ENCODE results near the gene SPOCK1. TPM values are rescaled to one million over a fixed set of nuclear protein-coding genes. Genes with fewer than 3 reads are reported as not detected.

Gene SPOCK1
- total and polyA plus RNA-seq, 4 donors: 0.07 to 0.18 (median 0.17) TPM; not detected in 1

DNA sequence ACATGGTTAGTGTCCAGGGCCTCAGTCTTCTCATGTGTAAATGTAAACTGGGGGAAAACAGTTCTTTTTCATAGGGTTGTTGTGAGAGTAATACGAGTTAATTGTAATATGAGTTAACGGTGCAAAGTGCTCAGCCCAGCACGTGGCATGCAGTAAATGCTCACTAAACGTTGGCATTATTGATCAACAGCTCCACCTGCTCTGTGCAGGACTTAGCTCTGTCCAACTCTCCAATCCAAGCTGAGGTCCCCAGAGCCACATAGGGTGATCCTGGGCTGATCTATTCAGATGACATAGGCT is 28.3 kb downstream of the SPOCK1 start:
- 67% methylated on average over 4 of the region's 4 CpGs for WGBS

DNA sequence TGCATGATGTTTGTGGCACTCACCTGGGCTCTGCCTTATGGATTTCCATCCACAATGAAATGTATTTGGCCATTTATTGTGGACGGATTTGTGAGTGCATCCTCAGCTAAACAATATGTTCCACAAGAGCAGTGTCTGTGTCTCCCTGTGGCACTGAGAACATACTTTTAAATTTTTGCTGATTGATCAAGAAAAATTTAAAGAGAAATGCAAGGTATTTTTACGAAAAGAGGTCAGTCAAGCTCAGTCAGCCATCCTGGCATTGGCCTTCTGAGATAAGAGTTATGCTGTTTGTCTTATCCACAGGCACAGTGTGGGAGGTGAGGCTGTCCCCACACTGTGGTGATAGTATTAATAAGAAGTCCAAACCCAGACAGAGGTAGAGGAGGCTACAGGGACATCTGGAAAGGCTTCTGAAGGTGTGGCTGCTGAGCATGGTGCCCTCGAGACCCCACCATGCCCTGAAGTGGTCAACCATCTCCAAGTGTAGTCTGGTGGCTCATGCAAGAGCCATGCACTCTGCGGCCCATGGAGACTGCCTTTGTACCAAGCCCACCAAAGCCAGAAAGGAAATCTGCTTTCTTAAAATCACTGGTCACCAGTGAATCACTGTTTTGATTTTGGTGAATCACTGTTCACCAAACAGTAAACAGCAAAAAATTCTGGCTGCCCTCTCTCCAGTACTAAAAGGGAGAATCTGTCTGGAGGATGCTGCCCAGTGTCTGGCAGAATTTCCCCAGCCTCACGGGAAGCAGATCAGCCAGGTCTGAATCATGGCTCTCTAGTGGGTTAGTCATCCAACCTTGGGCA is 28.8 kb downstream of the SPOCK1 start:
- no peak overlapping the region for H3K27ac ChIP-seq (ENCODE audit: low read depth in 1 of 2, low read length in 2 of 2)
- no peak overlapping the region for H3K4me3 ChIP-seq (ENCODE audit: low read depth in 1 of 3, low read length in 3 of 3)
- no peak for DNase-seq (ENCODE audit: low spot score)
- H3K9ac ChIP-seq (ENCODE audit: low read depth in 1 of 2, low read length in 2 of 2): no peak overlapping the region
- H3K4me1 ChIP-seq (ENCODE audit: control insufficient read depth in 4 of 4, insufficient read depth in 4 of 4, low read length in 3 of 4): no peaks in the 10 kb centered on the region
- 66% methylated on average over 5 of the region's 5 CpGs for WGBS
- H3K36me3 ChIP-seq (ENCODE audit: control insufficient read depth in 4 of 4, insufficient read depth in 3 of 4, low read depth in 1 of 4, low read length in 3 of 4): no peaks in the 10 kb centered on the region
- TF ChIP-seq RXRA (IDR thresholded peaks at IDR 0.05) (no peak), NR2F2 (IDR thresholded peaks at IDR 0.05) (no peak), GABPA (IDR thresholded peaks at IDR 0.05 in 1 of 2, conservative IDR thresholded peaks at IDR 0.05 in 1 of 2) (no peak), HNF4A (conservative IDR thresholded peaks at IDR 0.05) (no peak), HNF4G (IDR thresholded peaks at IDR 0.05) (no peak), EGR1 (IDR thresholded peaks at IDR 0.05; ENCODE audit: low read depth in 2 of 2) (no peak), SP1 (IDR thresholded peaks at IDR 0.05) (no peak), YY1 (IDR thresholded peaks at IDR 0.05) (no peak), FOXA1 (IDR thresholded peaks at IDR 0.05) (no peak), JUND (IDR thresholded peaks at IDR 0.05) (no peak), RAD21 (IDR thresholded peaks at IDR 0.05) (no peak), FOXA2 (IDR thresholded peaks at IDR 0.05) (no peak), TAF1 (conservative IDR thresholded peaks at IDR 0.05) (no peak)
- TF ChIP-seq, protein P1, sequence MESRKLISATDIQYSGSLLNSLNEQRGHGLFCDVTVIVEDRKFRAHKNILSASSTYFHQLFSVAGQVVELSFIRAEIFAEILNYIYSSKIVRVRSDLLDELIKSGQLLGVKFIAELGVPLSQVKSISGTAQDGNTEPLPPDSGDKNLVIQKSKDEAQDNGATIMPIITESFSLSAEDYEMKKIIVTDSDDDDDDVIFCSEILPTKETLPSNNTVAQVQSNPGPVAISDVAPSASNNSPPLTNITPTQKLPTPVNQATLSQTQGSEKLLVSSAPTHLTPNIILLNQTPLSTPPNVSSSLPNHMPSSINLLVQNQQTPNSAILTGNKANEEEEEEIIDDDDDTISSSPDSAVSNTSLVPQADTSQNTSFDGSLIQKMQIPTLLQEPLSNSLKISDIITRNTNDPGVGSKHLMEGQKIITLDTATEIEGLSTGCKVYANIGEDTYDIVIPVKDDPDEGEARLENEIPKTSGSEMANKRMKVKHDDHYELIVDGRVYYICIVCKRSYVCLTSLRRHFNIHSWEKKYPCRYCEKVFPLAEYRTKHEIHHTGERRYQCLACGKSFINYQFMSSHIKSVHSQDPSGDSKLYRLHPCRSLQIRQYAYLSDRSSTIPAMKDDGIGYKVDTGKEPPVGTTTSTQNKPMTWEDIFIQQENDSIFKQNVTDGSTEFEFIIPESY (IDR thresholded peaks at IDR 0.05): no peak
- TF ChIP-seq, protein P2, sequence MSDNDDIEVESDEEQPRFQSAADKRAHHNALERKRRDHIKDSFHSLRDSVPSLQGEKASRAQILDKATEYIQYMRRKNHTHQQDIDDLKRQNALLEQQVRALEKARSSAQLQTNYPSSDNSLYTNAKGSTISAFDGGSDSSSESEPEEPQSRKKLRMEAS (IDR thresholded peaks at IDR 0.05): no peak
- TF ChIP-seq, protein P3, sequence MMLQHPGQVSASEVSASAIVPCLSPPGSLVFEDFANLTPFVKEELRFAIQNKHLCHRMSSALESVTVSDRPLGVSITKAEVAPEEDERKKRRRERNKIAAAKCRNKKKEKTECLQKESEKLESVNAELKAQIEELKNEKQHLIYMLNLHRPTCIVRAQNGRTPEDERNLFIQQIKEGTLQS (IDR thresholded peaks at IDR 0.05): no peak
- TF ChIP-seq, protein P4, sequence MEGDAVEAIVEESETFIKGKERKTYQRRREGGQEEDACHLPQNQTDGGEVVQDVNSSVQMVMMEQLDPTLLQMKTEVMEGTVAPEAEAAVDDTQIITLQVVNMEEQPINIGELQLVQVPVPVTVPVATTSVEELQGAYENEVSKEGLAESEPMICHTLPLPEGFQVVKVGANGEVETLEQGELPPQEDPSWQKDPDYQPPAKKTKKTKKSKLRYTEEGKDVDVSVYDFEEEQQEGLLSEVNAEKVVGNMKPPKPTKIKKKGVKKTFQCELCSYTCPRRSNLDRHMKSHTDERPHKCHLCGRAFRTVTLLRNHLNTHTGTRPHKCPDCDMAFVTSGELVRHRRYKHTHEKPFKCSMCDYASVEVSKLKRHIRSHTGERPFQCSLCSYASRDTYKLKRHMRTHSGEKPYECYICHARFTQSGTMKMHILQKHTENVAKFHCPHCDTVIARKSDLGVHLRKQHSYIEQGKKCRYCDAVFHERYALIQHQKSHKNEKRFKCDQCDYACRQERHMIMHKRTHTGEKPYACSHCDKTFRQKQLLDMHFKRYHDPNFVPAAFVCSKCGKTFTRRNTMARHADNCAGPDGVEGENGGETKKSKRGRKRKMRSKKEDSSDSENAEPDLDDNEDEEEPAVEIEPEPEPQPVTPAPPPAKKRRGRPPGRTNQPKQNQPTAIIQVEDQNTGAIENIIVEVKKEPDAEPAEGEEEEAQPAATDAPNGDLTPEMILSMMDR (IDR thresholded peaks at IDR 0.05; ENCODE audit: low read depth, low read length, missing input control): no peak
- TF ChIP-seq, protein P5, sequence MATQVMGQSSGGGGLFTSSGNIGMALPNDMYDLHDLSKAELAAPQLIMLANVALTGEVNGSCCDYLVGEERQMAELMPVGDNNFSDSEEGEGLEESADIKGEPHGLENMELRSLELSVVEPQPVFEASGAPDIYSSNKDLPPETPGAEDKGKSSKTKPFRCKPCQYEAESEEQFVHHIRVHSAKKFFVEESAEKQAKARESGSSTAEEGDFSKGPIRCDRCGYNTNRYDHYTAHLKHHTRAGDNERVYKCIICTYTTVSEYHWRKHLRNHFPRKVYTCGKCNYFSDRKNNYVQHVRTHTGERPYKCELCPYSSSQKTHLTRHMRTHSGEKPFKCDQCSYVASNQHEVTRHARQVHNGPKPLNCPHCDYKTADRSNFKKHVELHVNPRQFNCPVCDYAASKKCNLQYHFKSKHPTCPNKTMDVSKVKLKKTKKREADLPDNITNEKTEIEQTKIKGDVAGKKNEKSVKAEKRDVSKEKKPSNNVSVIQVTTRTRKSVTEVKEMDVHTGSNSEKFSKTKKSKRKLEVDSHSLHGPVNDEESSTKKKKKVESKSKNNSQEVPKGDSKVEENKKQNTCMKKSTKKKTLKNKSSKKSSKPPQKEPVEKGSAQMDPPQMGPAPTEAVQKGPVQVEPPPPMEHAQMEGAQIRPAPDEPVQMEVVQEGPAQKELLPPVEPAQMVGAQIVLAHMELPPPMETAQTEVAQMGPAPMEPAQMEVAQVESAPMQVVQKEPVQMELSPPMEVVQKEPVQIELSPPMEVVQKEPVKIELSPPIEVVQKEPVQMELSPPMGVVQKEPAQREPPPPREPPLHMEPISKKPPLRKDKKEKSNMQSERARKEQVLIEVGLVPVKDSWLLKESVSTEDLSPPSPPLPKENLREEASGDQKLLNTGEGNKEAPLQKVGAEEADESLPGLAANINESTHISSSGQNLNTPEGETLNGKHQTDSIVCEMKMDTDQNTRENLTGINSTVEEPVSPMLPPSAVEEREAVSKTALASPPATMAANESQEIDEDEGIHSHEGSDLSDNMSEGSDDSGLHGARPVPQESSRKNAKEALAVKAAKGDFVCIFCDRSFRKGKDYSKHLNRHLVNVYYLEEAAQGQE (IDR thresholded peaks at IDR 0.05): no peak
- H3K9me3 ChIP-seq (ENCODE audit: control insufficient read depth in 4 of 4, low read length in 3 of 4): no peaks in the 10 kb centered on the region
- peaks cover 0 to 6% (median 2%) of the 10 kb centered on the region in 4 donors for H3K27me3 ChIP-seq (ENCODE audit: control insufficient read depth in 4 of 4, insufficient read depth in 4 of 4, low read length in 3 of 4)

More for the DNA sequence above, 28.3 kb downstream of the SPOCK1 start:
- no peaks in the 10 kb centered on the region for H3K36me3 ChIP-seq (ENCODE audit: control insufficient read depth in 4 of 4, insufficient read depth in 3 of 4, low read depth in 1 of 4, low read length in 3 of 4)
- DNase-seq (ENCODE audit: low spot score): no peak
- no peak overlapping the region for H3K27ac ChIP-seq (ENCODE audit: low read depth in 1 of 2, low read length in 2 of 2)
- no peak overlapping the region for H3K4me3 ChIP-seq (ENCODE audit: low read depth in 1 of 3, low read length in 3 of 3)
- no peaks in the 10 kb centered on the region for H3K9me3 ChIP-seq (ENCODE audit: control insufficient read depth in 4 of 4, low read length in 3 of 4)
- H3K27me3 ChIP-seq (ENCODE audit: control insufficient read depth in 4 of 4, insufficient read depth in 4 of 4, low read length in 3 of 4): peaks cover 0 to 6% (median 2%) of the 10 kb centered on the region in 4 donors
- no peaks in the 10 kb centered on the region for H3K4me1 ChIP-seq (ENCODE audit: control insufficient read depth in 4 of 4, insufficient read depth in 4 of 4, low read length in 3 of 4)
- no peak overlapping the region for H3K9ac ChIP-seq (ENCODE audit: low read depth in 1 of 2, low read length in 2 of 2)
- TF ChIP-seq, protein P4 (IDR thresholded peaks at IDR 0.05; ENCODE audit: low read depth, low read length, missing input control): no peak
- no peak for TF ChIP-seq GABPA (IDR thresholded peaks at IDR 0.05 in 1 of 2, conservative IDR thresholded peaks at IDR 0.05 in 1 of 2)
